GM21367 (cell line): Measurements from ENCODE around the gene KCNK4.
"Not testable (repeated sequence)": the region's sequence is repeated elsewhere in the genome, so short reads cannot be mapped to it uniquely, and the experiment has no call there.

Source experiments
- ATAC-seq: cut with Tn5 transposase; IDR thresholded peaks from one replicate; pipeline ENCODE4 v1.9.1; 2021; ENCODE audit not compliant: unreplicated experiment

KCNK4 gene

DNA sequence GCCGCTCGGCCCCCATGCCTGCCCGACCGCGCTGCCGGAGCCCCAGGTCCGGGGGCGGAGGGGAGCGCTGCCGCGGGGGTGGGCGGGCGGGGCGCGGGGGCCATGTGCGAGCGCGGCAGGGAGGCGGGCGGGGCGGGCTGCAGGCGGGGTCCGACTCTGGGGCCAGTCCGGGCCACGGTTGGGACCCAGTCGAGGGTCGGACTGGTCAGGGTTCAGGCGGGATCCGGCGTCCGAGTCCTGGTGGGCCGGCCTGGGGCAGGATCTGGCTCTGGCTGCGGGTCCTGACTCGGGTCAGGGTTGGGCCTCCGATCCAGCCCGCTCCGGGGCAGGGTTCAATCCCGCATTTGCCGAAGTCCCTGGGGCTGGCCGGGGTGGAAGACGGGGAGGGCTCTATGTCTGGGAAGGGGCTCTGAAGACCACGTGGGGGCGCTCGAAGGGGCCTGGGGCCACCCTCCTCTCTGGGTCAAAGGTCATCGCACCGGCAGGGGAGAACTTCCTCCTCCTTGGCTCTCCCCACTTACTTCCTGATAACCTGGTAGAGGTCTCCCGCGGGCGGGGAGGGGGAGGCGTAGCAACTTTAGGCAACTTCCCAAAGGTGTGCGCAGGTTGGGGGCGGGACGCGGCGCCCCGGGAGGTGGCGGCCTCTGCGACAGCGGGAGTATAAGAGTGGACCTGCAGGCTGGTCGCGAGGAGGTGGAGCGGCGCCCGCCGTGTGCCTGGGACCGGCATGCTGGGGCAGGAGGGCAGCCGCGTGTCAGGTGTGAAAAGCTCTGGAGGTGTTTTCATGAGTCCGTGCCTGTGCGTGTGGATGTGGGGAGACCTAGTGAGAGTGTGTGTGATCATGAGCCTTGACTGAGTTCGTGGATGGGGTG, 14.8 kb downstream of the KCNK4 start:
- peak; percentile 17 for ATAC-seq

DNA sequence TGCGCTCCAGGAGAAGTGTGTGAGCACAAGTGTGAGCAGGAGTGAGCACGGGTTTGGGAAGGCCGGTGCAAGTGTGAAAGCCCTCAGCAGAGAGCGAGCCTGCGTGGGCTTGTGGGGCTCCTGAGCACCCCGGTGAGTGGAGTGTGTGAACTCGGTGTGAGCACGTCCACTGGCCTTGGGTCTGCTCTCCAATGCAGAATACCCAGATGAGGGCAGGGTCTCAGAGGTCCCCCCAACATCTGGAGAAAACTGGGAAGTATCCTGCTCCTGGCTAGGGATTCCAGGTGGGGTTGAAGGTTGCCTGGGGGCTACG, 15.4 kb downstream of the KCNK4 start:
- ATAC-seq: no peak

DNA sequence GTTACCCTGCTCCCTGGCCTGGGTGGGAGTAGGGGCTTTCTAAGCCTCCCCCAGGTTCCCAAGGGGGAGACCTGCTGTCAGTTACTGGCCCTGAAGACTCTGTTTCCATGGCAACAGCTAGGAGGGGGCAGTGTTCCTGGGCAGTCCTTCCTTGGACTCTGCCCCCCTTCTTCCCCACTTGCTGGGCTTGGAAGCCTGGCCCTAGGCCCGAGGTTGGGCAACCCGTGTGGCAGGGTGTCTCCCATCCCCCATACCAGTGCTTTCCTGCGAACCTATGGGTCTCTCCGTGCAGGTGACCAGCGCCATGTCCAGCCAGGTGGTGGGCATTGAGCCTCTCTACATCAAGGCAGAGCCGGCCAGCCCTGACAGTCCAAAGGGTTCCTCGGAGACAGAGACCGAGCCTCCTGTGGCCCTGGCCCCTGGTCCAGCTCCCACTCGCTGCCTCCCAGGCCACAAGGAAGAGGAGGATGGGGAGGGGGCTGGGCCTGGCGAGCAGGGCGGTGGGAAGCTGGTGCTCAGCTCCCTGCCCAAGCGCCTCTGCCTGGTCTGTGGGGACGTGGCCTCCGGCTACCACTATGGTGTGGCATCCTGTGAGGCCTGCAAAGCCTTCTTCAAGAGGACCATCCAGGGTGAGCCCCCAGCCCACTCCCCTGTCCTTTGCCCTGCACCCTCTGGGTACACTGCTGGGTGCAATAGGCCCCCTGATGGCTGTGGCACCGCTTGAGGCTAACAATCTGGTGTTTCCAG, 15.9 kb downstream of the KCNK4 start:
- no peak for ATAC-seq

DNA sequence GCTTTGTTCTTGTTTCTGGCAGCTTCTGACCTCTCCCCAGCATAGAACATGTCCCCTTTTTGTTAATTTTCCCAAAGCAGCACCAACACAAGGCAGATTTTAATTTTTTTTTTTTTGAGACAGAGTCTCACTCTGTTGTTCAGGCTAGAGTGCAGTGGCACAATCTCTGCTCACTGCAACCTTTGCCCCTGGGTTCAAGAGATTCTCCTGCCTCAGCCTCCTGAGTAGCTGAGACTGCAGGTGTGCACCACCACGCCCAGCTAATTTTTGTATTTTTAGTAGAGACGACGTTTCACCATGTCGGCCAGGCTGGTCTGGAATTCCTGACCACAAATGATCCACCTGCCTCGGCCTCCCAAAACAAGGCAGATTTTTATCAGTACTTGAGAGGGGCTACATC, 16.7 kb downstream of the KCNK4 start:
- ATAC-seq: not testable (repeated sequence)

DNA sequence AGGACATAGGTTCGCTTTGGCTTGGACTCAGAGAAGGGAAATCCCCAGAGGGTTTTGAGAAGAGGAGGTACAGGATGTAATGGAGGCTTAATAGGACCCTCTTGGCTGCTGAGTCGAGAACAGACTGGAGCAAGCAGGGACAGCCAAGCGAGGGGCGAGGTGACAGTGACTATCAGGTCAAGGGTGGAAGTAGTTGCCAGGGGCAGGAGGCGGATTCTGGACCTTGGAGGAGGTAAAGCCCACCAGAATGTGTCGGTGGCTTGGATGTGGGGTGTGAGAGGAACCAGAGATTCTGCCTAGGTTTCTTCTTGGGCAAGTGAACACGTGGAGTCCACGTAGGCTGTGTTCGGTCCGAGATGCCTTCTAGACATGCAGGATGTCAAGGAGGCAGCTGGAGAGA, 21.8 kb downstream of the KCNK4 start:
- ATAC-seq: no peak

DNA sequence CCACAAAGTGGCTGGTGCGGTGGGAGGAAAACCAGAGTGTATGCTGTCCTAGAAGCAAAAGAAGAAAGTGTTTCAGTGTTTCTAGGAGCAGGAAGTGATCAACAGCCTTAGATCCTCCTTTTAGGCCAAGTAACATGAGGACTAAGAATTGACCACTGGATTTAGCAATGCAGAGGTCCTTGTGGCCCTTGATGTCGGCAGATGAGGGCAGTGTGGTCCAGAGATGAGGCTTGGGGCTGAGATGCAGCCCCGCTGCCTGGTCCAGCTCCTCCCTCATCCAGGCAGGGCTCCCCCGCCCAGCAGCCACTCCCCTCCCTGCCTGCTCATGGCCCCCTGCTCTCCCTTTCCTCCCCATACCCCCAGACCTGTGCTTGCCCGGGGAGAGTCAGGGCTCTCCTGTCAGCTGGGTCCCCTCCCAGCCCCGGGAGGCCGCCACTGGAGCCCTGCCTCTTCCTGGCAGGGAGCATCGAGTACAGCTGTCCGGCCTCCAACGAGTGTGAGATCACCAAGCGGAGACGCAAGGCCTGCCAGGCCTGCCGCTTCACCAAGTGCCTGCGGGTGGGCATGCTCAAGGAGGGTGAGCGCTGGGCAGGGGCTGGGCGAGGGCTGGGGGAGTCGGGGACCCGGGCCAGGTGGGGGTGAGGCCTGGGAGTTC, 22.5 kb downstream of the KCNK4 start:
- no peak for ATAC-seq

DNA sequence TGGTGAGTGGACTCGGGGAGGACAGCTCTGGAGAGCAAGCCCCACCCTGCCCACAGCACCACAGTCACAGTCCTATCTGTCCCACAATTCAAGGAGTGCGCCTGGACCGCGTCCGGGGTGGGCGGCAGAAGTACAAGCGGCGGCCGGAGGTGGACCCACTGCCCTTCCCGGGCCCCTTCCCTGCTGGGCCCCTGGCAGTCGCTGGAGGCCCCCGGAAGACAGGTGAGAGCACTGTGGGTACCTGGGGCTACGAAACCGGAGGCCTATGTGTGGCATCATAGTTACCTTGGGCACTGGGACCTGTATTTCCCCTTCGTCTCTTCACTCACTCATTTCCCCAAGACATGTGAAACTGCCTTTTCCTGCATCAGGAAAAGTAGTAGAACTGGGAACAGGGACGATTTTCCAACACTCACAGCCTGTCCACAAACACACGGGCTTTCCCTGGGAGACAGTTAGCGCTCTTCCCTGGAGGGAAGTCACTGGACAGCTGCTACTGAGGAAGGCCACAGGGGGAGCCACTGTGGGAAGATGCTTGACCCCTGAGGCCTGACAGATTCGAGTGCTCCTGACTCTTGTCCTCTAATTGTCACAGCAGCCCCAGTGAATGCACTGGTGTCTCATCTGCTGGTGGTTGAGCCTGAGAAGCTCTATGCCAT, 23.2 kb downstream of the KCNK4 start:
- ATAC-seq: no peak

DNA sequence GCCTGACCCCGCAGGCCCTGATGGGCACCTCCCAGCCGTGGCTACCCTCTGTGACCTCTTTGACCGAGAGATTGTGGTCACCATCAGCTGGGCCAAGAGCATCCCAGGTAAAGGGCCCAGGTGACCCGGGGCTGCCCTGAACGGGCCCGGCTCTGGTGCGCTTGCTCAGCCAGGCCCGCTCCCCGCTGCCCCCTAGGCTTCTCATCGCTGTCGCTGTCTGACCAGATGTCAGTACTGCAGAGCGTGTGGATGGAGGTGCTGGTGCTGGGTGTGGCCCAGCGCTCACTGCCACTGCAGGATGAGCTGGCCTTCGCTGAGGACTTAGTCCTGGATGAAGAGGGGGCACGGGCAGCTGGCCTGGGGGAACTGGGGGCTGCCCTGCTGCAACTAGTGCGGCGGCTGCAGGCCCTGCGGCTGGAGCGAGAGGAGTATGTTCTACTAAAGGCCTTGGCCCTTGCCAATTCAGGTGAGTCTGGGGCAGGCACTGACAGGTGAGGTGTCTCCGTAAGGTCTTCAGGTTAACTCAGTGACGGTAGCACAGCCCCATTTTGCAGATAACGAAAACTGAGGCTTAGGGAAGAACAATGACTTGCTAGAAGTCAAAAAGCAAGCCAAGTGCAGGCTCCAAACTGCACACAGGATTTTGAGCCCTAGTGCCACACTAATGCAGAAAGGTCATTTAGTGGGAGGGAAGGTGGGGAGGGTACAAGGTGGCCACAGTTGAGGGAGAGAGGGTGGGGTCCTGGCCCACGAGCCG, 23.9 kb downstream of the KCNK4 start:
- ATAC-seq: no peak

DNA sequence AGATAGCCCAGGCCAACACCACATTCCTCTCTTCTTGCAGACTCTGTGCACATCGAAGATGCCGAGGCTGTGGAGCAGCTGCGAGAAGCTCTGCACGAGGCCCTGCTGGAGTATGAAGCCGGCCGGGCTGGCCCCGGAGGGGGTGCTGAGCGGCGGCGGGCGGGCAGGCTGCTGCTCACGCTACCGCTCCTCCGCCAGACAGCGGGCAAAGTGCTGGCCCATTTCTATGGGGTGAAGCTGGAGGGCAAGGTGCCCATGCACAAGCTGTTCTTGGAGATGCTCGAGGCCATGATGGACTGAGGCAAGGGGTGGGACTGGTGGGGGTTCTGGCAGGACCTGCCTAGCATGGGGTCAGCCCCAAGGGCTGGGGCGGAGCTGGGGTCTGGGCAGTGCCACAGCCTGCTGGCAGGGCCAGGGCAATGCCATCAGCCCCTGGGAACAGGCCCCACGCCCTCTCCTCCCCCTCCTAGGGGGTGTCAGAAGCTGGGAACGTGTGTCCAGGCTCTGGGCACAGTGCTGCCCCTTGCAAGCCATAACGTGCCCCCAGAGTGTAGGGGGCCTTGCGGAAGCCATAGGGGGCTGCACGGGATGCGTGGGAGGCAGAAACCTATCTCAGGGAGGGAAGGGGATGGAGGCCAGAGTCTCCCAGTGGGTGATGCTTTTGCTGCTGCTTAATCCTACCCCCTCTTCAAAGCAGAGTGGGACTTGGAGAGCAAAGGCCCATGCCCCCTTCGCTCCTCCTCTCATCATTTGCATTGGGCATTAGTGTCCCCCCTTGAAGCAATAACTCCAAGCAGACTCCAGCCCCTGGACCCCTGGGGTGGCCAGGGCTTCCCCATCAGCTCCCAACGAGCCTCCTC, 24.8 kb downstream of the KCNK4 start:
- ATAC-seq: not testable (repeated sequence)

DNA sequence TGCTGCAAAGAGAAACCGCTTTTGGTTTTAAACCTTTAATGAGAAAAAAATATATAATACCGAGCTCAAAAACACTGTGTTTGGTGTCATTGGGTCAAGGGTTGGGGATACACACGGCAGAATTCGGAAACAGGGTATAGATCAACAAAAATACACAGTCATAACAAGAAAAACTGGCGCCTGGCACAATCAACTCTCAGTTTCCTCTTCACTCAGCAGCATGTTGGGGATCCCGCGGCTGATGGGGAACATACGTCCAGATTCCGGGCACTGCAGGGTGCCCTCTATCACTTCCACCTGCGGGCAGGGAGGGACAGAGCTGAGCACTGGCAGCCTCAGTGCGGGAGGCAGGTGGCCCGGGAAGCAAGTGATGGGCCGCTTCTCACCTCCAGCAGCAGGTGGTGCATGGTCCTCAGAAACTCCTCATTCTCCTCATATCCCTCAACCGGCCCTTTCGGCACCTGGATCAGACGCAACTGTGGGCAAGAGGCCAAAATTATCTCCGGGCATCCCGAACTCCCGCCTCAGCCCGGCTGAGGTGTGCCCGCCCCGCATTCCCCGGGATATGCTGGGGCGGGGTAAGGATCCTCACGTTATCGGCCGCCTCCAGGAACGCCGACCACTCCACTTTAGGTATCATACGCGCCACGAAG, 25.7 kb downstream of the KCNK4 start:
- peak; percentile 14 for ATAC-seq

DNA sequence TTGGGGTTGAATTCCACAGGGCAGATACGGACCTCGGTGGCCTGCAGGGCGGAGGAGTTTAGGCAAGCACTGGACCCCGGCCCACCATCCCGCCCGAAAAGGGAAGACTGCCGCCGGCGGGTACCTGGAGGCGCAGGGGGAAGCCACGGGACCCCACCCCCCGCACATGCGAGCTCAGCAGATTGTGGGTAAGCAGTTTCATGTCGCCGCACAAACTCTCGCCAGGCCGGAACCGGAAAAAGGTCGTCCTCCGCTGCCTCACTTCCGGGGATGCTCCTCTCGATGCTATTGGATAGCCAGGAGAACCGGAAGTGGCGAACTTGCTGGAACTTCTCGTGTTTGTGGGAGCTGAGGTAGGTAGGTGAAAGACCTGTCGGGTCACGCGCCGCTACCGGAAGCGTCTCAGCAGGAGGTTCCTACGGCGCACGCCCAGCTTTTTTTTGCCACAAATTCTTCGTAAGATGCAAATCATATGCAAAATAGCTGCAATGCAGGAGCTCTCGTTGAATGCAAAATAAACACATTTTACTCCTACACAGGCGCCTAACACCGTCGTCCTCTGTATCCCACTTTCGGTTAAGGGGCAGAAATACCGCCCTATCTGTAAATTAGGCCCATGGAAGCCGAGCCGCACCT, 26.3 kb downstream of the KCNK4 start, which contains the start of gene TRMT112:
TSS of gene TRMT112 (minus strand) at position 235 of the 636 bp plus-strand sequence. CDS start at position 202, 33 bp downstream.
- ATAC-seq: peak; percentile 41

DNA sequence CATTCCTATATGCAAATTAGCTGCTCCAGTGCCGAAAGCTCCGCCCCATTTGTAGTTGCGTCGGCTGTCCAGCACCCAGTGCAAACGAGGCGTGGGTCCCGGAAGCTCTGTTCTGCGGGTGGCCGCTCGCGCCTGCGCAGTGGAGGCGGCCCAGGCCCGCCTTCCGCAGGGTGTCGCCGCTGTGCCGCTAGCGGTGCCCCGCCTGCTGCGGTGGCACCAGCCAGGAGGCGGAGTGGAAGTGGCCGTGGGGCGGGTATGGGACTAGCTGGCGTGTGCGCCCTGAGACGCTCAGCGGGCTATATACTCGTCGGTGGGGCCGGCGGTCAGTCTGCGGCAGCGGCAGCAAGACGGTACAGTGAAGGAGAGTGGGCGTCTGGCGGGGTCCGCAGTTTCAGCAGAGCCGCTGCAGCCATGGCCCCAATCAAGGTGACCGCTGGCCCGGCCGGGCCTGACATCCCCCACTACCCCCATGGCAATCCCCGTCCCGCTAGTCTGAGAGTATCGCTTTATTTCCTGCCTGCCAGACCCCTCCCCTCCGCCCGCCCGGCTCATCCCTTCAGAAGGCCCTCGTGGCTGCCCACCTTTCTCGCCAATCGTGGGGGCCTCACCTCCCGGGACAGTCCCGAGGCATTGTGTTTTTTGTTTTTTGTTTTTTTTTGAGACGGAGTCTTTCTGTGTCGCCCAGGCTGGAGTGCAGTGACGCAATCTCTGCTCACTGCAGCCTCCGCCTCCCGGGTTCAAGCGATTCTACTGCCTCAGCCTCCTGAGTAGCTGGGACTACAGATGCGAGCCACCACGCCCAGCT, 27.1 kb downstream of the KCNK4 start, which contains the start of gene PRDX5:
TSS of gene PRDX5 (plus strand) at position 161 of the 805 bp plus-strand sequence. CDS start at position 256, 95 bp downstream.
- ATAC-seq: peak; percentile 46

DNA sequence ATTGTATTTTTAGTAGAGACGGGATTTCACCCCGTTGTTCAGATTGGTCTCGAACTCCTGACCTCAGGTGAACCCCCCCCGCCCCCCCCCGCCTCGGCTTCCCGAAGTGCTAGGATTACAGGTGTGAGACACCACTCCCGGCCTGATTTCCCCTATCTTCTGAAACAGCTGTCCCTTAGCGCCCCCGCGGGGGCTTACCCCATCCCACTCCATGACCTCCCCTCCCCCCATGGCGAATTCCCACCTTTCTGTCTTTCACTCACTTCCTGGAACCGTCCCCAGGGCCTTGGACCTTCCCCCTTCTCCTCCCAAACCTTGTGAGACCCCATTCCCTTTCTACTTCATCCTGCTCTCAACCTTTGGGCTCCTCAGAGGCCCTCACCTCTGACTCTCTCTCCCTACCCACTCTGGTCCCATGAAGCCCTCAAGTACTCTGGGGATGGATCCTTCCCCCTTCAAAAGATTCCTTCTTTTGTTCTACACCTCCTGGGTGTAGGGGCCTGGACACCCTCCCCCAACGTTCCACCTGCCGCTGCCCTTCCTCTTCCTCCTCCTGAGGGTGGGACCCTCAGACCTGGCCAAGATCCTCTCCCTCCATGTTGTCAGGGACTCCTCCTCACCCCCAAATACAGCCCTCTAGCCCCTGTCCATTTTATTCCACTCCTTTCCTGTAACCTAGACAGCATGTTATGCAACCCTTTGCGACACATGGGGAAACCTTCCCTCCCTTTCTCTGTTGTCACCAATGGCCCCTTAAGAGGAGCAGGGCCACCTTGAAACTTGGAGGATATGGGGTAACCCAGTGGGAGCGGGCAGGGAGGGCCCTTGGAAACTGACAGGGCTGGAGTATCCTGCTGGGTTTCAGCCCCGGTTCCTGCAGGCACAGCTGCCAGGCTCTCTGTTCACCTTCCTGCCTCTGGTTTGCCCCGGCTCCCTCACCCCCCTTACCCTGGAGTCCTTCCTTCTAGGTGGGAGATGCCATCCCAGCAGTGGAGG, 28.0 kb downstream of the KCNK4 start:
- no peak for ATAC-seq

DNA sequence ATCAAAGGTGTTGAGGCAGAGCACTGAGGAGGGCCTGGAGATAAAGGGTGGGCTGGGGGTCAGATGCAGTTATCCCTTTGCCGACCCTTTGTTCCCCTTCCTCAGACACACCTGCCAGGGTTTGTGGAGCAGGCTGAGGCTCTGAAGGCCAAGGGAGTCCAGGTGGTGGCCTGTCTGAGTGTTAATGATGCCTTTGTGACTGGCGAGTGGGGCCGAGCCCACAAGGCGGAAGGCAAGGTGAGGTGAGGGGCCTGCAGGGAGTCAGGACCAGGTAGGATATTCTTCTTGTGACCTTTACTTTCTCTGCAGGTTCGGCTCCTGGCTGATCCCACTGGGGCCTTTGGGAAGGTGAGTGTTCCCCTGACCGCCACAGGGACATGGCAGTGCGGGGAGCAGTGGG, 29.5 kb downstream of the KCNK4 start:
- ATAC-seq: no peak

DNA sequence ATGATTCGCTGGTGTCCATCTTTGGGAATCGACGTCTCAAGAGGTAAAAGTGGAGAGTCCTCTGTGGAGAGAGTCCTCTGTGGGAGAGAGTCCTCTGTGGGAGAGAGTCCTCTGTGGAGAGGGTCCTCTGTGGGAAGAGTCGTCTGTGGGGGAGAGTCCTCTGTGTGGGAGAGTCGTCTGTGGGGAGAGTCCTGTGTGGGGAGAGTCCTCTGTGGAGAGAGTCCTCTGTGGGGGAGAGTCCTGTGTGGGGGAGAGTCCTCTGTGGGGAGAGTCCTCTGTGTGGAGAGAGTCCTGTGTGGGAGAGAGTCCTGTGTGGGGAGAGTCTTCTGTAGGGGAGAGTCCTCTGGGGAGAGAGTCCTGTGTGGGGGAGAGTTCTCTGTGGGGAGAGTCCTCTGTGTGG, 29.9 kb downstream of the KCNK4 start:
- ATAC-seq: no peak

DNA sequence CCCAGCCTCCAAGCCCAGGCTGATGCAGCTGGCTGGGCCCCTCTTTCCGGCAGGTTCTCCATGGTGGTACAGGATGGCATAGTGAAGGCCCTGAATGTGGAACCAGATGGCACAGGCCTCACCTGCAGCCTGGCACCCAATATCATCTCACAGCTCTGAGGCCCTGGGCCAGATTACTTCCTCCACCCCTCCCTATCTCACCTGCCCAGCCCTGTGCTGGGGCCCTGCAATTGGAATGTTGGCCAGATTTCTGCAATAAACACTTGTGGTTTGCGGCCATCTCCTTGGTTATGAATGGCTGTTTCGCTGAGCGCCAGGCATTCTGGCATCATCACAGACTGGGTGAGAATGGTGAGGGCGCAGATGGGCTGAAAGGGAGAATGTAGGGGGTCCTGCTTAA, 30.4 kb downstream of the KCNK4 start:
- ATAC-seq: no peak

DNA sequence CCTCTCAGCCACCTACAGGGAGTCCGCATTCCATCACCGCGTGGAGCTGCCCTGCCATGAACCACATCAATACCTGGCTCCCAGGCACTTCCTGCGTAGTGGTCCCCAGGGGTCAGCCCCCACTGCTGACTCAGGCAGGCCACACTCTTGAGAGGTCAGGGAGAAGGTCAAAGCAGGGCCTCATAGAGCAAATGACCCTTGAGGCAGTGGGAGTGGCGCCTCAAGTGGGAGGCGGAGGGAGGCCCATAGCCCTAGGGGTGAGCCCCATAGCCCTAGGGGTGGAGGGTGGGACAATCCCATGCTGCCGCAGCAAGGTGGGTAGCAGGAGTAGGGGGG, 31.8 kb downstream of the KCNK4 start:
- no peak for ATAC-seq
